ENCODE data around the gene DZIP3. TPM values are rescaled to one million over a fixed set of nuclear protein-coding genes. Genes with fewer than 3 reads are reported as not detected.

The DZIP3 gene
- total RNA-seq, 2 donors from 2014 or later: 6.8 to 8.5 TPM

GRCh38 chr3:108698461-108698860 lies 108.9 kb downstream of the DZIP3 start:
- Histone ChIP-seq H3K4me1 (no peaks in the 10 kb centered on the region), H3K9ac (ENCODE audit: low read depth in 2 of 2, low read length in 2 of 2) (no peak overlapping the region), H3K36me3 (no peaks in the 10 kb centered on the region), H3K27me3 (no peaks in the 10 kb centered on the region), H3K27ac (no peak overlapping the region), H3K4me3 (no peak overlapping the region), H3K9me3 (no peaks in the 10 kb centered on the region)
- TF ChIP-seq CTCF (IDR thresholded peaks at IDR 0.05): no peak
- no peak for DNase-seq
- intact Hi-C loops (cut with DNase I): no loop called here

GRCh38 chr3:108705045-108705444 lies 115.5 kb downstream of the DZIP3 start:
- H3K9me3 ChIP-seq: no peaks in the 10 kb centered on the region
- H3K36me3 ChIP-seq: no peaks in the 10 kb centered on the region
- H3K9ac ChIP-seq (ENCODE audit: low read depth in 2 of 2, low read length in 2 of 2): no peak overlapping the region
- intact Hi-C loops (cut with DNase I): no loop called here
- H3K4me3 ChIP-seq: no peak overlapping the region
- no peak for TF ChIP-seq CTCF (IDR thresholded peaks at IDR 0.05)
- H3K27me3 ChIP-seq: no peaks in the 10 kb centered on the region
- no peaks in the 10 kb centered on the region for H3K4me1 ChIP-seq
- no peak for DNase-seq
- no peak overlapping the region for H3K27ac ChIP-seq

GRCh38 chr3:108713009-108713516 lies 123.5 kb downstream of the DZIP3 start:
- Histone ChIP-seq H3K4me3 (no peak overlapping the region), H3K4me1 (no peaks in the 10 kb centered on the region), H3K27ac (no peak overlapping the region), H3K9me3 (no peaks in the 10 kb centered on the region), H3K9ac (ENCODE audit: low read depth in 2 of 2, low read length in 2 of 2) (no peak overlapping the region), H3K36me3 (no peaks in the 10 kb centered on the region), H3K27me3 (no peaks in the 10 kb centered on the region)
- intact Hi-C loops (cut with DNase I): no loop called here
- no peak for DNase-seq
- TF ChIP-seq CTCF (IDR thresholded peaks at IDR 0.05): no peak

GRCh38 chr3:108713816-108714215 lies 124.3 kb downstream of the DZIP3 start:
- TF ChIP-seq CTCF (IDR thresholded peaks at IDR 0.05): no peak
- intact Hi-C loops (cut with DNase I): no loop called here
- H3K36me3 ChIP-seq: no peaks in the 10 kb centered on the region
- DNase-seq: no peak
- H3K27ac ChIP-seq: no peak overlapping the region
- no peak overlapping the region for H3K9ac ChIP-seq (ENCODE audit: low read depth in 2 of 2, low read length in 2 of 2)
- no peak overlapping the region for H3K4me3 ChIP-seq
- no peaks in the 10 kb centered on the region for H3K9me3 ChIP-seq
- H3K27me3 ChIP-seq: no peaks in the 10 kb centered on the region
- no peaks in the 10 kb centered on the region for H3K4me1 ChIP-seq

GRCh38 chr3:108718454-108718853 lies 128.9 kb downstream of the DZIP3 start:
- no peaks in the 10 kb centered on the region for H3K9me3 ChIP-seq
- H3K27ac ChIP-seq: no peak overlapping the region
- no peak for TF ChIP-seq CTCF (IDR thresholded peaks at IDR 0.05)
- no peak for DNase-seq
- no peaks in the 10 kb centered on the region for H3K27me3 ChIP-seq
- H3K4me1 ChIP-seq: no peaks in the 10 kb centered on the region
- H3K9ac ChIP-seq (ENCODE audit: low read depth in 2 of 2, low read length in 2 of 2): no peak overlapping the region
- H3K36me3 ChIP-seq: no peaks in the 10 kb centered on the region
- no peak overlapping the region for H3K4me3 ChIP-seq
- intact Hi-C loops (cut with DNase I): no loop called here
